ENCODE data around the gene TBCK.
"Not testable (repeated sequence)": the region's sequence is repeated elsewhere in the genome, so short reads cannot be mapped to it uniquely, and the experiment has no call there.

Gene TBCK

DNA sequence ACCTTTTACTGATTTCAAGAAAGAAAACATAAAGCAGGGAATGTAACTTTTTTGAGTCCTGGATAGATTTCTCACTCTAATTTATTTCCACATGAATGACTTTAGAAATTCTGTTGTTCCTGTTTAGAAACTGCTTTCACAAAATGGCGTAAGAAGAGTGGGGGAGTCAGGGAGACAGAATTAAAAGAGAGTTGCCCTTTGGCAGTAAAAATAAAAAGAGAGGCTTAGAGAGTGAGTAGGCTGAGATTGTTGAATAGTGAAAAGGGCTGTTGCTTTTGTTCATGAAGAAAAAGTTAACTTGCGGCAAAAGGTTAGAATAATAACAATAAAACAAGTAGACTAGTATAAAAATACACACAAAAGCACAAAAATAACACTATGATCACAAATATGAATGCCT is 166.1 kb downstream of the TBCK start:
- FAIRE-seq = no peak
- DNase-seq (ENCODE audit: insufficient read length) = no peak
- TF ChIP-seq POLR2AphosphoS5 (IDR thresholded peaks at IDR 0.05; ENCODE audit: low read depth, low read length) (no peak), TAF1 (IDR thresholded peaks at IDR 0.05; ENCODE audit: borderline replicate concordance, low read depth, low read length) (no peak), POLR2A (IDR thresholded peaks at IDR 0.05; ENCODE audit: low read depth, low read length) (no peak)

DNA sequence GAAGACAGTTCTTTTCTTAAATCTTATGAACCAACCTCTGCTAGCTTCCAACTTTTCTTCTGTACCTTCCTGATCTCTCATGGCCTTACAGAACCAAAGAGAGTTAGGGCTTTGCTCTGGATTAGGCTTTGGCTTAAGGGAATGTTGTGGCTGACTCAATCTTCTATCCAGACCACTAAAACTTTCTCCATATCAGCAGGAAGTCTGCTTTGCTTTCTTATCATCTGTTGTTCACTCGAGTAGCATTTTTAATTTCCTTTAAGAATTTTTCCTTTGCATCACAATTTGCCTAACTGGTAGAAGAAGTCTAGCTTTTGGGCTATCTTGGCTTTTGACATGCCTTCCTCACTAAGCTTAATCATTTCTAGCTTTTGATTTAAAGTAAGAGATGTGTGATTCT is 167.0 kb downstream of the TBCK start:
- FAIRE-seq = no peak
- TF ChIP-seq POLR2A (IDR thresholded peaks at IDR 0.05; ENCODE audit: low read depth, low read length) (no peak), POLR2AphosphoS5 (IDR thresholded peaks at IDR 0.05; ENCODE audit: low read depth, low read length) (no peak), TAF1 (IDR thresholded peaks at IDR 0.05; ENCODE audit: borderline replicate concordance, low read depth, low read length) (no peak)
- no peak for DNase-seq (ENCODE audit: insufficient read length)

DNA sequence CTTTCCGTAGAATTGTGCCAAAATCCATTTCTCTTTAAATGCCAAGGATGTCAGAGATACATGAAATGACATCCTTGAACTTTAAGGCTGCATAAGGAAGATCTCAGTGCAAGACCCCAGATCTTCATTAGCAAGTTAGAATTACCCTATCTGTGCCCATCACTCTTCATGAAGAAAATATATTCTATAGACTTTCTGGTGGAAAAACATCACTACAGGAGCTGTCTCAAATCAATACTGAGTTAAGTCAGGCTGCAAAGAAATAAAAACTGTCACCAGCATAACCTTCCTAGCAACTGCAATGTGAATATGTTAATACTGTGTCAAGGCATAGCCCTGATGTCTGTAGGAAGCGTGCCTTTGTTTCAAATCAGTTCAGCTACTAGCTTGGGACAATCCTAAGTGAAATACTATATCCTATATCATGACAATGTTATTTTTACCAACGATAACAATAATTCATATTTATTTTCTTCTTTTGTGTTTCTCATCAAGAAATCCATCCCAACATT is 173.3 kb downstream of the TBCK start:
- no peak for DNase-seq (ENCODE audit: insufficient read length)
- no peak for TF ChIP-seq POLR2A (IDR thresholded peaks at IDR 0.05; ENCODE audit: low read depth, low read length)
- TF ChIP-seq TAF1 (IDR thresholded peaks at IDR 0.05; ENCODE audit: borderline replicate concordance, low read depth, low read length) = no peak
- no peak for TF ChIP-seq POLR2AphosphoS5 (IDR thresholded peaks at IDR 0.05; ENCODE audit: low read depth, low read length)
- peak; percentile 61 for FAIRE-seq

- TF ChIP-seq TAF1 (IDR thresholded peaks at IDR 0.05; ENCODE audit: borderline replicate concordance, low read depth, low read length) (no peak), POLR2AphosphoS5 (IDR thresholded peaks at IDR 0.05; ENCODE audit: low read depth, low read length) (no peak), POLR2A (IDR thresholded peaks at IDR 0.05; ENCODE audit: low read depth, low read length) (no peak)
- peak; percentile 60 for FAIRE-seq
These were observed 175.4 kb downstream of the TBCK start for GRCh38 chr4:106140601-106141000.

DNA sequence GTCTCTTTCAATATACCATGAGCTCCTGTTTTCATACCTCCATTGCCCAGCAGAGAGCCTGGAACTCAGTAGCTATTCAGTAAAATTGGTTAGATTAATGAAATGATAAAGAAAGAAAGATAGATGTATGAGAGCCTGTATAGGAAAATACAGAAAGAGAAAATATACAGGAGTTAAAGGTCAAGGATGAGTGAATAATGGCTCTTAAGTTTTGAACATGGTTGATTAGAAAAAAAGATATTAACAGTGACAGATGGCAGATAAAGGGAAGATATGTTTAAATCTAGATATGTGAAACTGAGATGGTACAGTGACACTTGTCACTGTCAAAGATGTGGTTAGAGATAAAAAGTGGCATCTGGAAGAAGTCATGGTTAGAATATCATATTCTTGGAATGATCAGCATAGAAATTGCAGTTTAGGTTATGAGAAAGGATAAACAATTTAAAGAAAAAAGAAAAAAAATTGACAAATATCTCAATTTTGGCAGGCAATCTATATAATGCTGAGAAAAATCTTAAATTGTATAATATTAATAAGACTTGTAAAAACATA is 179.2 kb downstream of the TBCK start:
- FAIRE-seq (no peak), DNase-seq (ENCODE audit: insufficient read length) (no peak)
- no peak for TF ChIP-seq POLR2A (IDR thresholded peaks at IDR 0.05; ENCODE audit: low read depth, low read length)
- TF ChIP-seq POLR2AphosphoS5 (IDR thresholded peaks at IDR 0.05; ENCODE audit: low read depth, low read length) = no peak
- TF ChIP-seq TAF1 (IDR thresholded peaks at IDR 0.05; ENCODE audit: borderline replicate concordance, low read depth, low read length) = no peak

More at GRCh38 chr4:106140601-106141000, 175.4 kb downstream of the TBCK start:
- DNase-seq (ENCODE audit: insufficient read length) = no peak

DNA sequence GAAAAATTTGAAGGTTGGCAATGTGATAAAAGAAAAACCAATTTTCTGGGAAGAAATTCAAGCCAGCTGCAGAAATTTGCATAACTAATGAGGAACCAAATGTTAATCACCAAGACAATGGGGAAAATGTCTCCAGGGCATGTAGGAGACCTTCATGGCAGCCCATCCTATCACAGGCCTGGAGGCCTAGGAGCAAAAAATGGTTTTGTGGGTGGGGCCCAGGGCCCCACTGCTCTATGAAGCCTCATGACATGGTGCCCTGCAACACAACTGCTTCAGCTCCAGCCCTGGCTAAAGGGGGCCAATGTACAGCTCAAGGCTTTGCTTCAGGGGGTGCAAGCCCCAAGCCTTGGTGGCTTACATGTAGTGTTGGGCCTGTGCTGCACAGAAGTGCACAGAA is 184.0 kb downstream of the TBCK start:
- FAIRE-seq (no peak), DNase-seq (ENCODE audit: insufficient read length) (no peak)
- TF ChIP-seq TAF1 (IDR thresholded peaks at IDR 0.05; ENCODE audit: borderline replicate concordance, low read depth, low read length) = no peak
- no peak for TF ChIP-seq POLR2A (IDR thresholded peaks at IDR 0.05; ENCODE audit: low read depth, low read length)
- TF ChIP-seq POLR2AphosphoS5 (IDR thresholded peaks at IDR 0.05; ENCODE audit: low read depth, low read length) = no peak

DNA sequence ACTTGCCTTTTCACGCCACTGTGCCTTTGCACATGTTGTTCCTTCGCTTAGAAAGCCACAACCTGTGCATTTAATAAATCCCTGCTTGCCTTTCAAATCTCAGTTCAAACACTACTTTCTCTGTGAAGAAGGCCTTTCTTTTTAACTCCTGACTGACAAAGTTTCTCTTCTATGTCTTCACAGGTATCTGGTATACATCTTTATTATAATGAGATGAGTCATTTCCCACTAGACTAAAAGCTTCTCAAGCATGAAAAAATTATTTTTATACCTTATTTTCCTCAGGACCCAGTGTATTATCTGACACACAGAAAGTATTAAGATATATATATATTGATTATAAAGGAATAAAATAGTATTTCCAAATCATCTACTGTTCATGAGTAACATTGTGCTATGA is 189.9 kb downstream of the TBCK start:
- TF ChIP-seq POLR2A (IDR thresholded peaks at IDR 0.05; ENCODE audit: low read depth, low read length) = no peak
- no peak for TF ChIP-seq TAF1 (IDR thresholded peaks at IDR 0.05; ENCODE audit: borderline replicate concordance, low read depth, low read length)
- TF ChIP-seq POLR2AphosphoS5 (IDR thresholded peaks at IDR 0.05; ENCODE audit: low read depth, low read length) = no peak
- FAIRE-seq (no peak), DNase-seq (ENCODE audit: insufficient read length) (no peak)

DNA sequence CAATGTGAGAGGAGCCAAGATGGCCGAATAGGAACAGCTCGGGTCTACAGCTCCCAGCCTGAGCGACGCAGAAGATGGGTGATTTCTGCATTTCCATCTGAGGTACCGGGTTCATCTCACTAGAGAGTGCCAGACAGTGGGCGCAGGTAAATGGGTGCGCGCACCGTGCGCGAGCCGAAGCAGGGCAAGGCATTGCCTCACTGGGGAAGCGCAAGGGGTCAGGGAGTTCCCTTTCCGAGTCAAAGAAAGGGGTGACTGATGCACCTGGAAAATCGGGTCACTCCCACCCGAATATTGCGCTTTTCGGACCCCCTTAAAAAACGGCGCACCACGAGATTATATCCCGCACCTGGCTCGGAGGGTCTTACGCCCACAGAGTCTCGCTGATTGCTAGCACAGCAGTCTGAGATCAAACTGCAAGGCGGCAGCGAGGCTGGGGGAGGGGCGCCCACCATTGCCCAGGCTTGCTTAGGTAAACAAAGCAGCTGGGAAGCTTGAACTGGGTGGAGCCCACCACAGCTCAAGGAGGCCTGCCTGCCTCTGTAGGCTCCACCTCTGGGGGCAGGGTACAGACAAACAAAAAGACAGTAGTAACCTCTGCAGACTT is 196.0 kb downstream of the TBCK start:
- not testable (repeated sequence) for DNase-seq (ENCODE audit: insufficient read length); FAIRE-seq

- FAIRE-seq = no peak
- TF ChIP-seq POLR2A (IDR thresholded peaks at IDR 0.05; ENCODE audit: low read depth, low read length) (no peak), POLR2AphosphoS5 (IDR thresholded peaks at IDR 0.05; ENCODE audit: low read depth, low read length) (no peak), TAF1 (IDR thresholded peaks at IDR 0.05; ENCODE audit: borderline replicate concordance, low read depth, low read length) (no peak)
- no peak for DNase-seq (ENCODE audit: insufficient read length)
These were observed 200.0 kb downstream of the TBCK start for GRCh38 chr4:106116025-106116424.

GRCh38 chr4:106114270-106114669 is 201.7 kb downstream of the TBCK start:
- FAIRE-seq = no peak
- no peak for TF ChIP-seq POLR2A (IDR thresholded peaks at IDR 0.05; ENCODE audit: low read depth, low read length)
- TF ChIP-seq TAF1 (IDR thresholded peaks at IDR 0.05; ENCODE audit: borderline replicate concordance, low read depth, low read length) = no peak
- TF ChIP-seq POLR2AphosphoS5 (IDR thresholded peaks at IDR 0.05; ENCODE audit: low read depth, low read length) = no peak
- no peak for DNase-seq (ENCODE audit: insufficient read length)

DNA sequence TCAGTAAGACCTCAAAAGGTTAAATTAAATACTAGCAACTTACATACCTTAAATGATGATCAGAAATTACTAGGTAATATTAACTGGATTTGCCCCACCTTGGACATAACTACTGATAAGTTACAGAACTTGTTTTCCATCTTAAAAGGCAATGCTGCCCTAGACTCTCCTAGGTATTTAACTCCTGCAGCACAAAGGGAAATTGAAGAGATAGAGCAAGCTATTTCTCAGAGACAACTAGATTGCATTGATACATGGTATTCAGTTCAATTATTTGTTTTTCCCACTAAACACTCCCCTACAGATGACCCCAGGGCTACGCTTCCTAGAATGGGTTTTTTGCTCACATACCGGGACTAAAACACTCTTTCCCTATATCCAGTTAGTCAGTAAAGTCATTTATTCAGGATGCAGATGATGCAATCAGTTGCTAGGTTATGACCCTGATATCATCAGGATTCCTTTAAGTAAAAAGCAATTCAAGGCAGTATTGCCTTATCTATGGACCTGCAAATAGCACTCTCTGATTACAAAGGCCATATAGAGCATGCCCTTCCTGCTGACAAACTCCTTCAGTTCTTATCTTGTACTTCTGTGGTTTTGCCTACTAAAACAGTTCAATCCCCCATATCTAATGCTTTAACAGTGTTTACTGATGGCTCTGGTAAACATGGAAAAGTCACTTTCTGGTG is 204.1 kb downstream of the TBCK start:
- not testable (repeated sequence) for FAIRE-seq; DNase-seq (ENCODE audit: insufficient read length)

DNA sequence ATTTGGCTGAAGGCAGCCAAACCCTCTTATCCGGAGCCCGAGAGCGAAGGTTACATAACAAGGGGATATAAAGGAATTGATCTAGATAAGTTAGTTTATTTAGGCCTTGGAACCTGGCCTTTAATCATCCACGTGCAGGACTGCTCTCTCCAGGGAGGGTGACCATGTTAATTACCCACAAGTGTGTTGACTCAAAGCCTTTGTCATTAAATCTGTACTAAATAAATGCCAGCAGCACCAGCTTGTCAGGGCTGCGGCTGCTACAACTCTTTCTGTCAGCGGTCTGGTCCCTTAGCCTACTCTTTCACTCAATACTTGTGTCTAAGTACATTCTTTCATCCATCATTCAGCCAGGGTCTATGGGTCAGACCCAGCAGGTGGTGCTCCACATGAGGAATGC is 206.1 kb downstream of the TBCK start:
- DNase-seq (ENCODE audit: insufficient read length) (no peak), FAIRE-seq (no peak)
- TF ChIP-seq POLR2A (IDR thresholded peaks at IDR 0.05; ENCODE audit: low read depth, low read length) (no peak), TAF1 (IDR thresholded peaks at IDR 0.05; ENCODE audit: borderline replicate concordance, low read depth, low read length) (no peak), POLR2AphosphoS5 (IDR thresholded peaks at IDR 0.05; ENCODE audit: low read depth, low read length) (no peak)
